AML-193 (cell line): Measurements from ENCODE around the gene OSBPL3.
"Not testable (repeated sequence)": the region's sequence is repeated elsewhere in the genome, so short reads cannot be mapped to it uniquely, and the experiment has no call there.

ENCODE experiments used
- DNase-seq, 2 experiments: peaks; one replicate each; lab custom pipeline; 2025; lab: John Stamatoyannopoulos, UW

Gene OSBPL3

GRCh38 chr7:24794751-24795406 lies 185.1 kb downstream of the OSBPL3 start:
- not testable (repeated sequence) for DNase-seq

GRCh38 chr7:24793982-24794648 lies 185.9 kb downstream of the OSBPL3 start:
- DNase-seq, result peak; percentile 15 to 20

- DNase-seq, result no peak
Measured at GRCh38 chr7:24788961-24789576, 190.9 kb downstream of the OSBPL3 start.

- no peak for DNase-seq
Measured at GRCh38 chr7:24788075-24788474, 191.9 kb downstream of the OSBPL3 start.

- DNase-seq, result peak; percentile 88 to 91
Measured at GRCh38 chr7:24786941-24787340, 193.0 kb downstream of the OSBPL3 start.

- DNase-seq, result peak; percentile 39 to 58
Measured at GRCh38 chr7:24786306-24786705, 193.7 kb downstream of the OSBPL3 start.

- no peak for DNase-seq
Measured at GRCh38 chr7:24784277-24784676, 195.7 kb downstream of the OSBPL3 start.

GRCh38 chr7:24783698-24784097 lies 196.3 kb downstream of the OSBPL3 start:
- no peak for DNase-seq

GRCh38 chr7:24781106-24781505 lies 198.9 kb downstream of the OSBPL3 start:
- DNase-seq, result peak in 1 of 2 experiments; percentile 6

- DNase-seq, result no peak
Measured at GRCh38 chr7:24779283-24779655, 200.7 kb downstream of the OSBPL3 start.

GRCh38 chr7:24778543-24779282 lies 201.3 kb downstream of the OSBPL3 start:
- peak; percentile 71 to 83 for DNase-seq

GRCh38 chr7:24777806-24778205 lies 202.2 kb downstream of the OSBPL3 start:
- no peak for DNase-seq

GRCh38 chr7:24773646-24774045 lies 206.3 kb downstream of the OSBPL3 start:
- DNase-seq, result no peak

GRCh38 chr7:24769851-24770250 lies 210.1 kb downstream of the OSBPL3 start:
- DNase-seq, result no peak

- no peak for DNase-seq
Measured at GRCh38 chr7:24769014-24769830, 210.8 kb downstream of the OSBPL3 start.

- no peak for DNase-seq
Measured at GRCh38 chr7:24767878-24768569, 212.0 kb downstream of the OSBPL3 start.

GRCh38 chr7:24764972-24765744 lies 214.8 kb downstream of the OSBPL3 start:
- no peak for DNase-seq

- no peak for DNase-seq
Measured at GRCh38 chr7:24764011-24764410, 216.0 kb downstream of the OSBPL3 start.

GRCh38 chr7:24763303-24763901 lies 216.6 kb downstream of the OSBPL3 start:
- DNase-seq, result no peak

GRCh38 chr7:24762771-24763170 lies 217.2 kb downstream of the OSBPL3 start:
- DNase-seq, result no peak
